NCI-H2171 treated with DMSO at 0.1 percent for 48 hours (cell line): ENCODE data around the gene RNF148.

Source experiments
- DNase-seq: peaks from one replicate; lab custom pipeline; 2025; lab: John Stamatoyannopoulos, UW

Gene RNF148, protein sequence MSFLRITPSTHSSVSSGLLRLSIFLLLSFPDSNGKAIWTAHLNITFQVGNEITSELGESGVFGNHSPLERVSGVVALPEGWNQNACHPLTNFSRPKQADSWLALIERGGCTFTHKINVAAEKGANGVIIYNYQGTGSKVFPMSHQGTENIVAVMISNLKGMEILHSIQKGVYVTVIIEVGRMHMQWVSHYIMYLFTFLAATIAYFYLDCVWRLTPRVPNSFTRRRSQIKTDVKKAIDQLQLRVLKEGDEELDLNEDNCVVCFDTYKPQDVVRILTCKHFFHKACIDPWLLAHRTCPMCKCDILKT

DNA sequence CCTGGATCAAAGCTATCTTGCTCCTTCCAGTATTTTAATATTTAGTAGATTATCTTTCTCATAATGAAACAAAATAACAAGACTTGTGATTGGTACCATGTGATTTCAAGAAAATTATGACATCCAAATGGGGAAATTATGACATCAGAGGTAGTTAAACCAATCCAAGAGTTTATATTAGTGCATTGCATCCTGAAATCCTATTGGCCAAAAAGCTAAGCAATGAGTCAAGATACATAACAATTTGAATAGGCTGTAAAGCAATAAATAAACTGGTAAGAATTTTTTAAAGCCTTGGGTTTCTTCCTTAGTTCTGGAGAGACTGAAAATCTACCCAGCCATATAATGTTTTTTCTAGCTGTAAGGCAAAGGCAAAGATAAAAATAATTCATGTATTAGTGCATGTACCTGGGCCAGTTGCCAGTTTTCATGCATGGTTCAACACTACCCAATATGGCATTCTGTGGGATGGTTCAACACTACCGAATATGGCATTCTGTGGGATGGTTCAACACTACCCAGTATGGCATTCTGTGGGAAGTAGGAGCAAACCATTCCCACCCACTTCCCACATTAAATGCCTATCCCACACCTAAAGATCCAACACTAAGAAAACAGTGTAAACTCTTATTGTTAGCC is at the start of gene RNF148:
Gene RNF148 (minus strand): TSS at position 51 of the 639 bp plus-strand sequence. CDS start 172 bp downstream, outside the sequence.
- DNase-seq = no peak

DNA sequence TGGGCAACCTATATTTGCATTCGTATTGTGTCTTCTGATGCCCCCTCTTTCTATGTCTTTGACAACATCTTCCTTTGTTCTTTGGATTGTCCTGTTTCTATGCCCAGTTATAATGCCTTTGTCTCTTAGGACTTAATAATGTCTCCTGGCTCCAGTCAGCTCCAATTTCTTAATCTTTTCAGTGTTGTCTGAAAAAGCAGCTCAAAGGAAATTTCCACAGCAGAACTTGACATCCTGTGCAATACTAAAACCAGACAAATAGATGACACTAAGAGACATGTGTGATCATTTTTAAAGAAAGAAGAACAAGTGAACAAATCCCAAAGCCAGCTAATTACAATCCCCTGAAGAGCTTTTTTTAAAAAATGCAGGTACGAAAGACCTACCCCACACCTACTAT is 47.7 kb upstream of the RNF148 start:
- DNase-seq = no peak

DNA sequence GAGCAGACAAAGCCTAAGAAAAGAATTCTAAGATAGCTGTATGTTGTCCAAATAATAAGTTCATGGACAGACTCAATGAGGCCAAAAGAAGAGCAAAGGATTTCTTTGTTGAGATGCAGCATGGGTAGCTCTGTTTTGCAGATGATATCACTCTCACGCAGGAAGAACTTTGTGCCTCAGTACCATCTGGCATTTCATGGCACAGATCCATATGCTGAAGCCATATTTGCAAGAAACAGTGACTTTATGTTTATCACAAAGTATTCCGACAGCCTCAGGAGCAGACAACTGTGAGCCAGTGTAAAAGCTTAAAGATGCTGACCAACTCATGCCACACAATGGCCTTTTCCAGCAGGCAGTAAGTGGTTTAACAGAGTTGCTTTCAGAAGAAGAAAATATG is 45.5 kb upstream of the RNF148 start:
- peak; percentile 79 for DNase-seq

DNA sequence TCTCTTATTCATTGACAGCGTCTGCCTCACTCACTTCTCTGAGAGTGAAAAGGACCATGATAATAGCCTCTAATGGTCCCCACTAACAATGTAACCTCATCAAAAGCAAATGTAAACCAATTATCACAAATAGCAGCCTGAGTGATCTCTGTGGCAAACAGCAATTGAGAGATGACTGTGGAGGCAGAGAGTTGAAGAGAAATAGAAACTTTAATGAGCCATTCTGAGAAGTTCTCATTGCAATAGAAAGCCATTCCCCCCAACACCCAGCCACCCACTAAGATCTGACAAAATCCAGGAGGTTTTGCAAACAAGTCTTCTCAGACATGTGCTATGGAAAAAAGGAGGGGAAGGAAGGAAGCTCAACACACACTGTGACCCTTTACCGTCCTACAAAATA is 44.2 kb upstream of the RNF148 start:
- DNase-seq = no peak

DNA sequence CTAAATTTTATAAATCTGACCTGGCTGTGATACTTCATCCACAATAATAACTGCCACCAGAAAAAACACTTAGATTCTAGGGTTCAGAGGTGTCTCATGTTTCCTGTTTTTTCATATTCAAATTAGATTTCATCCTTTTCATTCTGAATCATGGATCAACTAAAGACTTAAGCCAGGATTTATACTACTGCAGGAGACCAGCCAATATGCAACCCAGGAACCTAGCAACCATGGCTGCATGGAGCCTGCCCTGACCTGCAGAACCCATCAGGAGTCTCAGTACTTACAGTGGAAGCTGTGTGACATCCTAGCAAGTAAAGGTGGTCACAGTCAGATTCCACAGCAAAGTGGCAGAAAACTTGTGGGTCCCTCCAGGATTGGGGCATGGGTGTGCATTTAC is 40.5 kb upstream of the RNF148 start:
- no peak for DNase-seq

DNA sequence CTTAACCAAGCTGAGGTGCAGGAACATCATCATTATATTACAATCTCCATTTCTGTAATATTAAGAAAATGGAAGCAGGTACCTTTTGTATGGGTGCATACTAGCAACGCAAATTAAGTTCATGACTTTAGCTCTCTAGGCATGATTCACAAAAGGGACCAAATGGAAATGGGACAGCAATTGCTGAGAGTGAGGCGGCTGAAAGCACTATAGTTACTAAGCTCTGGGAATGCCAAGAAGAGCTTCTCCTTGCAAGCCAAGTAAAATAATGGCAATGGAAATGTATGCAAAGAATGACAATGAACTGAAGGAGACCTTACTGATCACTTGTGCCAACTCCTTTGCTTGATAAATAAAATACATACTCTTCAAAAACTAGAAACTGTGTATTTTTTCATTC is 36.2 kb upstream of the RNF148 start:
- DNase-seq = no peak

DNA sequence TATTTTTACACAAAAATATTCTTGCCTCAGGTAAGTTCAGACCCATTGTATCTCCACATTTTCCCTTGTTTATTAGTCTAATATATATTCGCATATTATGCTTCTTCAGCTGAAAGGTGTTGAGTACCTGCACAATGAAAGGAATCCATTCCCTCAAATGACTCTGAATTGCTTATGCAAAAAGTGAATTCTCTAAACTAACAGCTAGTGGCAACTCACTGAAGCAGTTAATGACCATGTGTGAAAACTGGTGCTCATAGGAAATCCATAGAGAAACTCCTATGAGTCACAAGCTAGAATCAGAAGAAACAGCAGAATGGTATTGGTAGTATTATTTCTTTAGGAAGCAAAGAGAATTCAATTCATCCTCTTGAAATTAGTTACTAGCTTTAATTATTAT is 33.5 kb upstream of the RNF148 start:
- DNase-seq = peak; percentile 23

DNA sequence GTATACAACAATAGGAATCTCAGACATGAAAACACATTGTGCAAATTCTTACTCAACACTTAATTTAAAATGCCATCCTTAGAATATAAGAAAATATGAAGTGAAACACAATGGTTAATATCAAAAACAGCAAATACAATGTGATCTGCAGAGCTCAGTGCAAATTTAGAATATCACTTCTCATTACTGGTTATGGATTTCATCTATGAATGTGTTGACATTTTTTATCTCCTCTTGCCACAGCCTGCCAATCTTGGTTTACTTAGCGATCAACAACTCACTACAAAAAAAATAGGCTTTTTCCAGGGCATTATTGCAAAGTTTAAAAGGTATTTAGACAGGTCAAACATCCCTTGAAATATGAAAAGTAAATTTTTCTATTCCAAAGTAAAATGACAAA is 25.0 kb upstream of the RNF148 start:
- no peak for DNase-seq

DNA sequence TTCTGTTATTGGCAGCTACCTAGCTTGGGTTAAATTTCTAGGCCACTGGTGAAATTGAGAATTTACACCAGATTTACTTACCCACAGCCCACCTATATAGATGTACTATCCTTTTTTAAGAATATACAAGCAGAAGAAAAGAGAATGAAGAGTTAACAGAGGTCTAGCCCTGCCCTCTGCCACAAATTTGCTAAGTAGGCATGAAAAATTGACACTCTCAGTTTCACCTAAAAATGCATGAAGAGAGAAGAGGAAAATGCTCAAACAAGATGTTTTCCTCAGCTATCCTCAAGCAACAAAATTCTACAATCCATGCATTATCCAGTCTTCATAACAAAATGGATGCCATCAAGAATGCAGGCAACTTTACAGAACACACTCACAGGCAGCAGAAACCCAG is 24.6 kb upstream of the RNF148 start:
- no peak for DNase-seq

DNA sequence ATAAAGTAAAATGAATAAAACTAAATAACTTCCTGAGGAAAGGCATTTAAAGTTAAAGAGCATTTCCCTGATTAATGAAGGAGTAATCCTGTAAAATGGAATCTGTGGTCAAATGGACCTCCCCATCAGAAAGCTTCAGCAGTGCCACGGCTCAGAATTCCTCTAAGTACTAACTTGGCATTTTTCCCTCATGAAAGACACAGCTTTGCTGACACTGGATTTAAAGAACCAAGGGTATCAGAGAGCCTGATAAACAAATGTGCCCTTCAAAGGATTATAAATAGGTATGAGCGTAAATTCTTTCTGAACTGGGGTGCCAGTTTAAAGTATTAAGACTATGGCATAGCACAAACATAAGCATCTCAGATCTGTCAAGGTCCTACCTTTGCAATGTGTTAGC is 24.2 kb upstream of the RNF148 start:
- no peak for DNase-seq

DNA sequence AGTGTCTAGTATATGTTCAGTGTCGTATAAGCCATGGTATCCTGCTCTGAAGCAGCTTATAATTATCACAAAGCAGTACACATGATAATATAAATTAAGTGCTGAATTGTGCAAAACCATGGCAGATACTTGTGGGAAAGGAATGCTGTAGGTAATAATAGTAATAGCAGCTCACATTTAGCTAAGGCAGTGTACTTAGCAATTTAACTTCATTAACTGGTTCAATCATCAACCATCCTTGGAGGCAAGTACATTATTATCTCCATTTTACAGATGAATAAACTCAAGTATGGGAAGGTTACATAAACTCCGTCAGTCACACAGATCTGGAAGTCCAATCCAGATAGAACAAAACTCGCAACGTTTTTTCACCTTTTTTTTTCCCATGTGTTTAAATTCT is 21.6 kb upstream of the RNF148 start:
- no peak for DNase-seq

DNA sequence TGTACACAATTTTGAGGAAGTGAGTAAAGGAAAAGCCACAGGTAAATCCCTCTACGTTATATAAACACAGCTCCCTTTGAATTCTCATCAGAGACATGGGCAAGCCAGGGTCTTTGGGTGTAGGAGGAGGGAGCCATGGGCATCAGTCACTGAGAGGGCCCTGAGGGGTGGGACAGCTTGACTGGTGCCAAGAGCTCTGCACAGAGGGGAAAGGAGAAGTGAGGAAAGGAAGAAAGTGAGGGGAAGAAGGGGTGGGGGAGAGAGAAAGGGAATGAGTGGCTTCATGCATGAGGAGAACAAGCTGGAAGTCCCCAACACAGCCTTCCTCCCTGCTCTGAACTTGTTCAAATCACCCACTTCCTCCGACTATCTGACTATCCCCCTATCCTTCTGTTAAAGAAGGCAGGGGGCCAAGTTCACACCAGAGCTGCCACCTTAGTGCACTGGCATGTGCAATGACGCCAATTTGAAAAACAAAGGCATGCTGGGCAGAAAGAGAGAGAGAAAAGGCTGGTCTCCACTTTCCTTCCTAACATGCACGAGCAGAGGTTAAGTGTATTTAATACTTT is 16.4 kb upstream of the RNF148 start:
- DNase-seq = no peak

DNA sequence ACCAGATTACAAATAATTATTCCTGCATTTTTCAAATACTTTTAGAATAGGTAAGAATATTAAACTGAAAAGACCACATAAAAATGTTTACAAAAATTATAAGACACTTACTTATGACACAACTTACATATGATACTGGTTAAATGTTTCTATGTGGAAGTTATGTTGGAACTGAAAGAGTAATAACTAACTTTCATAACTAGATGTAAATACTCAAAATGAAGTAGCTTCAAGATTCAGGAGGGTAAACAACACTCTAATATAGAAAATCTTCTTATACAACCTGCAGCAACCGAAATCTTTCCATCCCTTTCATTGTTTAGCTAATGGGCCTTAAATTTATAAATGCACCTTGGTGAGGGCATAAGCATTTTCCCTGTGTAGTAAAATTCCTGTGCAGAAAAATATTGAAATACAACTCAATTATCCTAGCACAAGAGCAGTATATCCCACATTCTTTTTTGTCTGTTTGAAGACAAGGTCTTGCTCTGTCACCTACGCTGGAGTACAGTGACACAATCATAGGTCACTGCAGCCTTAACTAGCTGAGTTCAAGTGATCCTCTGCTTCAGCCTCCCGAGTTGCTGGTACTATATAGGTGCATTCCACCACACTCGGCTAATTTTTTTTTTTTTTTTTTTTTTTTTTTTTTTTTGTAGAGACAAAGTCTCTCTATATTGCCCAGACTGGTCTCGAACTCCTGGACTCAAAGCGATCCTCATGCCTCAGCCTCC is 14.8 kb upstream of the RNF148 start:
- no peak for DNase-seq

DNA sequence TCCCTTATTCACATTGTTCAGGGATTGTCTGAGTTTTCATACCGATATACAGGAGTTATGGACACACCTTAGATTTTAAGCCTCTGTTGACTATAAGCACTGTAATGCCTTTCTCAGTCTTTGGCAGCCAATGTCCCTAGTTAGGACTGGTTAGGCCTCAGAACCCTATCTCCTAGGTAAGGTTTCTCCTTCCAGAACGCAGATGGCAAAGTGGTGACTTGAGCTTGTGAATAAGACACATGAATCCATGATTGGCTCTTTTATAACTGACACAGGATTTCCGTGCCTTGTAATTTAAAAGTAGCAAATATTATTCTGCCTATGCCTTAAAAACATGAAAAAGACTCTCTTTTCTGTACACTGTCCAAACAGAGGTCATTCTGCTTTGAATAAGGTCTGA is 12.5 kb upstream of the RNF148 start:
- no peak for DNase-seq

DNA sequence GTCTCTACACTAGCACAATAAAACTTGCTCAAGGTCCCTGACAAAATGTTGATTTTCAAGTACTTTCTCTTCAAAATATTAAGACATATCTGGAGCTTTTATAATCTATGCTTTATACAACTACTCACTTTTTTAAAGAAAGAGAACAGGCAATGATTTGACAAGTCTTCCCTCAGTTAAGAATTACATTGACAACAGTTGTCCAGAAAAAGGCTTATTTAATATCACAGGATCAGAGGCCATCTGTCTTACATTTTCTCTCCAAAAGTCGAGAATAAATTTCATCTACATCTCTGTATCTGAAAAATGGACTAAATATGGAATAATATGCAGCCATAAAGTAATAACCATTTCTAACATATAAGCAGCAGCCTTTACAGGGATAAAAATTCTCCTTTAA is 8.2 kb upstream of the RNF148 start:
- no peak for DNase-seq

DNA sequence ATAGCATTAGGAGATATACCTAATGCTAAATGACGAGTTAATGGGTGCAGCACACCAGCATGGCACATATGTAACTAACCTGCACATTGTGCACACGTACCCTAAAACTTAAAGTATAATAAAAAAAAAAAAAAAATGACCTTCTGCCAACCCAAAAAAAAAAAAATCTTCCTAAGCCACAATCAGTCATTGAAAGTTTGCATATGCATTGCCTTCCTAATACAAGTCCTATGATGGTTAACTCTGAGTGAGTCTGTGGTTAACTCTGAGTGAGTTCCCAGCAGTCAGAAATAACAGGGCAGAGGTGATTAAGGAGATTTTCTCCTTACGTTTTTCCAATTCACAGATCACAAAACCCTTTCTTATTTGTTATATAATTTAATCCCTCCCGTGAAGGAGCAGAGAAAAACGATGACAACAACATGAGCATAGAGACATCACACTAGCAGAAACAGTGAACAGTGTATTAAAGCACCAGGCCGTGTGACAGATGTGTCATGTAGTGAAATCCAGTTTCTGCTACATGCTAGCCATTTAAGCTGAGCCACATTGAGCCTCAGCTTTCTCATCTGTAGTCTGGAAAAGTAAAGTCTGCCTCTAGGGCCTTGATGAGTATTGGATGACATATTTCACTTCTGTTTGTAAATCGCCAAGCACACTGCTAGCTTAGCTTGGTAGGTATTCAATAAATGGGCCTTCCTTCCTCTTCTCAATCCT is 7.4 kb upstream of the RNF148 start:
- no peak for DNase-seq

DNA sequence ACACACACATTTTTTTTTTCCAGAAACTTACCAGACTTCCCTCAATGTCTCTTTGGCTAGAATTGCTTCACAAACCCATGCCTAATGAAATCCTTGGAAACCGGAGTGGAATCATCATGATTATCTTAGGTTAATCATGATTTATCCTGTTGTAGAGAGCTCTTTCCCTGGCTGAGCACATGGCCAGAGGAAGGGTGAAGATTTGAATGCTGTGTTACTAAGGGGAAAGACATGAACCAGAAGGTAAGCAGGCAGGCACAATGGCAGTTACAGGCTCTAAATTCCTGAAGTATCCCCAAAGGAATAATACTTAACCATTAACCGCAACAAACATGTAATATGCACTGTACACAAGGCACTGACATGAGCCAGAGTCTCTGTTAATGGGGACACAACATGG is 4.1 kb upstream of the RNF148 start:
- DNase-seq = no peak

DNA sequence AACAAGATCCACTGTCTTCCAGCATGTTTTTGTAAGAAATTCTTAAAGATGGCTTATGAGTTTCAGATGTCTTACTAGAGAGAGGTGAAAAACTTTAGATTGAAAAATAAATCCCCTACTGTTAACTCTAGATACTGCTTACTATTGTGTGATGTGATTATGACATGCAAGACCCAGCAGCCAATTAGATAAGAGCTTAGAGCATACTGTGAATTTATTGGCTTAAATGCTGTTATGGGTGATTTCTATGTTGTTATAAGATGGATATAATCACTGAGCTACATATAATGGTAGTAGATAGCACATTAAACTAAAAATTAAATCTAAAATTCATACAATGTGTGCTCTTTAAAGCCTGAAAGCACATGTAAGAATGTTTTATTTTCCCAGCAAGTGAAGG is 3.7 kb downstream of the RNF148 start, which contains the start of gene RNF133:
Gene RNF133 (minus strand): TSS at position 101 of the 400 bp plus-strand sequence. CDS start 199 bp downstream, outside the sequence.
- no peak for DNase-seq

DNA sequence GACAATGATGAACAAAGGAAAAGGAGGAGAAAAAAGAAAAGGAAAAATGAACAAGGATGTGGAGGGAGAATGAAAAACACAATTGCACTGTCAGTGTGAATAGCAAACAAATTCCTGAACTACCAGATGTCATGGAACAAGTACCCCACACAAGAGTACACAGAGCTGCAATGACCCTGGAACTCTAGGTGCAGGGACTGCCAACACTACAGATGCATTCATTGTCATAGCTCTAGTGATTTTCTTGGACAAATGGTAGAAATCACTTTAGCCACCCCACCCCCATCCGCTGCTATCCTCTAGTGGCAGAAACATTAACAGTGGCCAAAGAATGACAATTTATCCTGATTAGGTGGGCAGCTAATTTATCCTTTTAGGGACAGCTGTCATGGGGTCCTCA is 6.9 kb downstream of the RNF148 start:
- DNase-seq = no peak

DNA sequence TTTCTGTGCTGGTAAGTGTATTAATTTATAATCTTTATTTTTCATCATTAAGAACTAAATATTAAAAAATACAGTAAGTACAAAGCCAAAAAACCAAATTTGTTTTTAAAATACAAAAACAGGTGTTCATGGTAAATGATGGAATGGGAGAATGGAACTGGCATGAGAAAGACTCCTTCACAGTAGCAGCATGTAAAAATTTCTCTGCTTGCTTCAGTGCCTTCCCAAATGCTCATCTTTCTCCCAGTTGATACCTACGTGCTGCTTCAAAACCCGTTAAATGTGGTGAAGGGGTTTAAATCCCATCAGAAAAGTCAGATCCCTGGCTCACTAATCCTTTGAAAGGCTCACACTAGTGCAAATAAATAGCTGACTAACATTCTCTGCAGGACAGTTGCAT is 8.0 kb downstream of the RNF148 start:
- peak; percentile 35 for DNase-seq

DNA sequence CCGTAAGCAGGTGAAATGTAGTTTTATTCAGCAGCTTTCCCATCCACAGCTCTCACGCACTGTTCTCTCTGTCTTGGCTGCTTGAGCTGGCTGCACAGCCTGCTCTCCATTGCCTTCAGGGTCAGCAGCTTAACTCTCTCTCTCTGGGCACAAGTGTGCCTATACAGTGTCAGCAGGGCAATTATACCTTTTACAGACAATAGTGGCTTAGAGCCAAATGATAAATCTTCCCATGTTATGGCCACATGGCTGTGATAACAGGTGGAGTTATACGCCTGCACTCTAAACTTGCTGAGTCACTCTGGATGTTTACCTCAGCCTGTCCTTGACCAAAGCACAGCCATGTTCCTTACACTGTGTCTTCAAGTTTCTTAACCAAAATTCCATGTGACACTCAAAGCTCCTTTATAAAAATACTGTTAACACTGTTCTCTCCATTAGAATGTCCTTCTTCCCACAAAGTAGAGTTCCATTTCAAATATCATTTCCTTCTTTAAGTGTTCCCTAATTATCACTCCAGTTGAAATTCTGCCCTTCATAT is 9.9 kb downstream of the RNF148 start:
- DNase-seq = no peak
